K562 (cell line): ENCODE results near the gene MTO1. TPM values are rescaled to one million over a fixed set of nuclear protein-coding genes. Genes with fewer than 3 reads are reported as not detected.
A peak's percentile ranks its signal among the peaks of the same experiment; 100 is the strongest.

Experiments used
- ATF2 ChIP-seq: sonication (generic); formaldehyde crosslinking; IDR thresholded peaks from 2 replicates; pipeline ENCODE4 v1.8.1; 2022; ENCODE audit warnings: missing genetic modification reagents
- CBFB ChIP-seq: sonication (generic); formaldehyde crosslinking; IDR thresholded peaks from 2 replicates; pipeline ENCODE4 v1.4.0; 2020; ENCODE audit warnings: mild to moderate bottlenecking, missing genetic modification reagents
- CREB1 ChIP-seq, 2 experiments: sonication (generic) in 1 of 2; formaldehyde crosslinking in 1 of 2; IDR thresholded peaks; 2 replicates each; pipeline versions ENCODE4 v1.6.1 to v1.8.0; 2012 to 2022; ENCODE audit warnings: inconsistent platforms in 1 of 2, mild to moderate bottlenecking in 1 of 2, missing genetic modification reagents in 1 of 2, moderate library complexity in 1 of 2
- DACH1 ChIP-seq: fragments of 450-650 bp; IDR thresholded peaks from 2 replicates; pipeline ENCODE4 v1.6.1; 2018; ENCODE audit not compliant: partially characterized antibody
- E4F1 ChIP-seq: fragments of 250-450 bp; sonication (Bioruptor Pico); IDR thresholded peaks from 2 replicates; pipeline ENCODE4 v1.5.0; 2021; ENCODE audit warnings: mild to moderate bottlenecking, borderline replicate concordance
- HEY1 ChIP-seq: fragments of 250-450 bp; sonication (Bioruptor Pico); IDR thresholded peaks from 2 replicates; pipeline ENCODE4 v1.5.0; 2020; ENCODE audit warnings: mild to moderate bottlenecking, moderate library complexity, borderline replicate concordance
- JUN ChIP-seq, 2 experiments: sonication (generic) in 1 of 2; formaldehyde crosslinking in 1 of 2; IDR thresholded peaks; 2 replicates each; pipeline versions ENCODE4 v1.6.1 to v1.8.0; 2012 to 2022; ENCODE audit warnings: borderline replicate concordance in 2 of 2, mild to moderate bottlenecking in 2 of 2, improper control_type of control experiment in 1 of 2, low read depth in 1 of 2, low read length in 1 of 2, missing genetic modification reagents in 1 of 2
- LEF1 ChIP-seq: fragments of 450-650 bp; IDR thresholded peaks from 2 replicates; pipeline ENCODE4 v1.6.1; 2016; ENCODE audit warnings: mild to moderate bottlenecking
- NFATC3 ChIP-seq: fragments of 450-650 bp; IDR thresholded peaks from 2 replicates; pipeline ENCODE4 v1.6.1; 2017; ENCODE audit warnings: mild to moderate bottlenecking
- POLR2B ChIP-seq: fragments of 450-650 bp; IDR thresholded peaks from 2 replicates; pipeline ENCODE4 v1.6.1; 2018; ENCODE audit warnings: low read depth; ENCODE audit not compliant: partially characterized antibody
- SMAD4 ChIP-seq: fragments of 250-450 bp; sonication (Bioruptor Pico); conservative IDR thresholded peaks from 2 replicates; pipeline ENCODE4 v1.8.0; 2021; ENCODE audit warnings: inconsistent platforms, mild to moderate bottlenecking, moderate library complexity
- SMARCE1 ChIP-seq: fragments of 450-650 bp; IDR thresholded peaks from 2 replicates; pipeline ENCODE4 v1.7.1; 2016; ENCODE audit warnings: mild to moderate bottlenecking
- STAT5A ChIP-seq: IDR thresholded peaks from 2 replicates; pipeline ENCODE4 v1.6.1; 2012; ENCODE audit warnings: low read length, inconsistent platforms, borderline replicate concordance
- ZBTB43 ChIP-seq: sonication (generic); formaldehyde crosslinking; IDR thresholded peaks from 2 replicates; pipeline ENCODE4 v1.8.0; 2023; ENCODE audit warnings: mild to moderate bottlenecking, missing genetic modification reagents
- ZBTB49 ChIP-seq: sonication (generic); formaldehyde crosslinking; IDR thresholded peaks from 2 replicates; pipeline ENCODE4 v1.8.0; 2022; ENCODE audit warnings: missing genetic modification reagents, mild to moderate bottlenecking, borderline replicate concordance
- ZEB2 ChIP-seq: fragments of 450-650 bp; IDR thresholded peaks from 2 replicates; pipeline ENCODE4 v1.6.1; 2016
- ZFX ChIP-seq: sonication (generic); formaldehyde crosslinking; IDR thresholded peaks from 2 replicates; pipeline ENCODE4 v1.8.0; 2022; ENCODE audit warnings: mild to moderate bottlenecking, missing genetic modification reagents, moderate library complexity
- ZNF639 ChIP-seq, 2 experiments: fragments of 200-800 bp in 1 of 2; sonication (Bioruptor generic) in 1 of 2; sonication (generic) in 1 of 2; formaldehyde crosslinking in 1 of 2; IDR thresholded peaks in 1 of 2; conservative IDR thresholded peaks in 1 of 2; 2 replicates each; pipeline versions ENCODE4 v1.5.0 to v1.6.1; 2016 to 2020; ENCODE audit warnings: missing compliant biosample characterization in 1 of 2, missing genetic modification characterization in 1 of 2, missing genetic modification reagents in 1 of 2
- polyA plus RNA-seq, 8 experiments: library from polyadenylated mRNA; depleted of rRNA in 4 of 8; stranded (reverse) in 5 of 8; unstranded in 3 of 8; fragments of >200 nt; fragmentation: Nextera tagmentation in 2 of 8; fragmentation: Illumina TruSeq in 1 of 8; extraction: Ambion mirVana in 2 of 8; extraction: Trizol in 1 of 8; gene quantifications; 2 replicates each; pipeline versions ENCODE4 v1.2.1 to v1.2.3, GENCODE V29; 2011 to 2014; ENCODE audit warnings: inconsistent platforms in 1 of 8, missing spikeins in 1 of 8
- total RNA-seq, 7 experiments: library from RNA; depleted of rRNA in 6 of 7; stranded (reverse); fragments of >200 nt in 6 of 7; fragmentation: Illumina TruSeq in 2 of 7; extraction: Trizol in 2 of 7; gene quantifications; 2 replicates each; pipeline versions ENCODE4 v1.2.1 to v1.2.3, GENCODE V29; 2011 to 2021; ENCODE audit warnings: low replicate concordance in 1 of 7

MTO1 gene
- total and polyA plus RNA-seq, 9 of the 15 experiments (the other 6 are each of a cell fraction or from before 2014, with no cell fraction given) = 33.4 to 62.3 (median 50.6) TPM

GRCh38 chr6:73528897-73529296, 67.4 kb downstream of the MTO1 start (continued):
- TF ChIP-seq ZBTB49 (no peak), CREB1 (IDR thresholded peaks at IDR 0.05) (peak; percentile 34; the same call in 1 of the 2 replicates), CREB1 (CRISPR knock-in tag; IDR thresholded peaks at IDR 0.05) (no peak), LEF1 (peak; percentile 59; the same call in 1 of the 2 replicates), POLR2B (no peak), HEY1 (no peak), ATF2 (no peak), JUN (IDR thresholded peaks at IDR 0.05; ENCODE audit: borderline replicate concordance, low read depth, low read length) (0 out of 2 replicates have a peak, but pooled peaks have one; percentile 16), JUN (CRISPR knock-in tag; IDR thresholded peaks at IDR 0.05; ENCODE audit: borderline replicate concordance) (no peak), ZNF639 (CRISPR knock-in tag; conservative IDR thresholded peaks at IDR 0.05 in 1 of 2, IDR thresholded peaks at IDR 0.05 in 1 of 2) (peak in 1 of 2 experiments; percentile 59; a peak in 1 of 4 replicates), E4F1 (CRISPR knock-in tag) (no peak), CBFB (CRISPR knock-in tag) (no peak), SMARCE1 (peak; percentile 57; the same call in 1 of the 2 replicates), ZEB2 (peak; percentile 56; the same call in 1 of the 2 replicates), DACH1 (peak; percentile 8), ZFX (peak; percentile 33; the same call in 1 of the 2 replicates), ZBTB43 (CRISPR knock-in tag) (no peak), SMAD4 (CRISPR knock-in tag) (peak; percentile 82), NFATC3 (no peak), STAT5A (peak; percentile 89)
